ENCODE results near the gene SLC23A3.

SLC23A3 gene

DNA sequence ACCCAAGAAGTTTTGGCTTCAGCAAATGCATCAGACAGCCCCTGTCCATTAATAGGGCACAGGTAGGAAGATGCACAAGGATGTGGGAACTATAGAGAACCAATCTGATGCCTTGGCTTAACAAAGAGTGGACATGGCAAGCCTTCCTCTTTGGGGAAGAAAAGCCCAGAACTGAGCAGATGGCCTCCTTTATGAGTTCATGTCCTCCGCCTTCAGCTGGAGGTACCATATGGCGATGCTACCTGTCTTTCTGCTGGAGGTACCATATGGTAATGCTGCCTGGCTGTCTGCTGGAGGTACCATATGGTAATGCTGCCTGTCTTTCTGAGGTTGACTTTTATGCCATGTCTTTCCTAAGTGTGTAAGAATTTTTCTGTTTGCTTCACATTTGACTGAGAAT lies 14.3 kb upstream of the SLC23A3 start:
- in situ Hi-C loops (cut with MboI; ENCODE audit: low pct_unique_long_range_greater_than_20kb, low sequenced_read_pairs, unreplicated experiment), result no loop called here
- no peak for DNase-seq (ENCODE audit: low spot score)
- TF ChIP-seq, protein P1, sequence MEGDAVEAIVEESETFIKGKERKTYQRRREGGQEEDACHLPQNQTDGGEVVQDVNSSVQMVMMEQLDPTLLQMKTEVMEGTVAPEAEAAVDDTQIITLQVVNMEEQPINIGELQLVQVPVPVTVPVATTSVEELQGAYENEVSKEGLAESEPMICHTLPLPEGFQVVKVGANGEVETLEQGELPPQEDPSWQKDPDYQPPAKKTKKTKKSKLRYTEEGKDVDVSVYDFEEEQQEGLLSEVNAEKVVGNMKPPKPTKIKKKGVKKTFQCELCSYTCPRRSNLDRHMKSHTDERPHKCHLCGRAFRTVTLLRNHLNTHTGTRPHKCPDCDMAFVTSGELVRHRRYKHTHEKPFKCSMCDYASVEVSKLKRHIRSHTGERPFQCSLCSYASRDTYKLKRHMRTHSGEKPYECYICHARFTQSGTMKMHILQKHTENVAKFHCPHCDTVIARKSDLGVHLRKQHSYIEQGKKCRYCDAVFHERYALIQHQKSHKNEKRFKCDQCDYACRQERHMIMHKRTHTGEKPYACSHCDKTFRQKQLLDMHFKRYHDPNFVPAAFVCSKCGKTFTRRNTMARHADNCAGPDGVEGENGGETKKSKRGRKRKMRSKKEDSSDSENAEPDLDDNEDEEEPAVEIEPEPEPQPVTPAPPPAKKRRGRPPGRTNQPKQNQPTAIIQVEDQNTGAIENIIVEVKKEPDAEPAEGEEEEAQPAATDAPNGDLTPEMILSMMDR (IDR thresholded peaks at IDR 0.05; ENCODE audit: extremely low read depth, insufficient read depth, missing control alignments), result no peak

DNA sequence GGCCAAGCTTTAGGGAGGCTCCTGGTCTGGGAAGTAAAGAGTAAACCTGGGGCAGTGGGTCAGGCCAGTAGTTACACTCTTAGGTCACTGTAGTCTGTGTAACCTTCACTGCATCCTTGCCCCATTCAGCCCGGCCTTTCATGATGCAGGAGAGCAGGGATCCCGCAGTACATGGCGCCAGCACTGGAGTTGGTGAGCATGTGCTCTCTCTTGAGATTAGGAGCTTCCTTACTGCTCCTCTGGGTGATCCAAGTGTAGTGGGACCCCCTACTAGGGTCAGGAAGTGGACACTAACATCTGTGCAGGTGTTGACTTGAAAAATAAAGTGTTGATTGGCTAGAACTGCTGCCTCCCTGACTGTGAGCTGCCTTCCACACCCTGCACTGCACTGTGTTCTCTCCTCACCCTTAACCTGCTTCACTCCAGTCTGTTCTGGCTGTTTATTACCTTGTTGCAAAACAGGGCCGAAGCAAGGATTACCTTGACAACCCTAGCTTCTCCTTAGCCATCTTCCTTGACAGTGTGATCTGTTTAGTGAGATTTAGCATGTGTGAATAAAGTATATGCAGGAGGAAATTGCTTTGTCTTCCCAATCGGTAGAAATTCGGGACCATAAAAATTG lies 13.4 kb upstream of the SLC23A3 start:
- in situ Hi-C loops (cut with MboI; ENCODE audit: low pct_unique_long_range_greater_than_20kb, low sequenced_read_pairs, unreplicated experiment), result no loop called here
- no peak for DNase-seq (ENCODE audit: low spot score)
- TF ChIP-seq, protein P1 (IDR thresholded peaks at IDR 0.05; ENCODE audit: extremely low read depth, insufficient read depth, missing control alignments), result no peak

DNA sequence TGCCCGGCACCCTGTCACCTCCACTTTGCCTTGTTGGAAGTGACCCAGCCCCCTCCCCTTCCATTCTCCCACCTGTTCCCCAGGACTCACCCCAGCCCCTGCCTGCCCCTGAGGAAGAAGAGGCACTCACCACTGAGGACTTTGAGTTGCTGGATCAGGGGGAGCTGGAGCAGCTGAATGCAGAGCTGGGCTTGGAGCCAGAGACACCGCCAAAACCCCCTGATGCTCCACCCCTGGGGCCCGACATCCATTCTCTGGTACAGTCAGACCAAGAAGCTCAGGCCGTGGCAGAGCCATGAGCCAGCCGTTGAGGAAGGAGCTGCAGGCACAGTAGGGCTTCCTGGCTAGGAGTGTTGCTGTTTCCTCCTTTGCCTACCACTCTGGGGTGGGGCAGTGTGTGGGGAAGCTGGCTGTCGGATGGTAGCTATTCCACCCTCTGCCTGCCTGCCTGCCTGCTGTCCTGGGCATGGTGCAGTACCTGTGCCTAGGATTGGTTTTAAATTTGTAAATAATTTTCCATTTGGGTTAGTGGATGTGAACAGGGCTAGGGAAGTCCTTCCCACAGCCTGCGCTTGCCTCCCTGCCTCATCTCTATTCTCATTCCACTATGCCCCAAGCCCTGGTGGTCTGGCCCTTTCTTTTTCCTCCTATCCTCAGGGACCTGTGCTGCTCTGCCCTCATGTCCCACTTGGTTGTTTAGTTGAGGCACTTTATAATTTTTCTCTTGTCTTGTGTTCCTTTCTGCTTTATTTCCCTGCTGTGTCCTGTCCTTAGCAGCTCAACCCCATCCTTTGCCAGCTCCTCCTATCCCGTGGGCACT lies 12.7 kb upstream of the SLC23A3 start:
- TF ChIP-seq, protein P1 (IDR thresholded peaks at IDR 0.05; ENCODE audit: extremely low read depth, insufficient read depth, missing control alignments), result no peak
- no peak for DNase-seq (ENCODE audit: low spot score)
- in situ Hi-C loops (cut with MboI; ENCODE audit: low pct_unique_long_range_greater_than_20kb, low sequenced_read_pairs, unreplicated experiment), result no loop called here

DNA sequence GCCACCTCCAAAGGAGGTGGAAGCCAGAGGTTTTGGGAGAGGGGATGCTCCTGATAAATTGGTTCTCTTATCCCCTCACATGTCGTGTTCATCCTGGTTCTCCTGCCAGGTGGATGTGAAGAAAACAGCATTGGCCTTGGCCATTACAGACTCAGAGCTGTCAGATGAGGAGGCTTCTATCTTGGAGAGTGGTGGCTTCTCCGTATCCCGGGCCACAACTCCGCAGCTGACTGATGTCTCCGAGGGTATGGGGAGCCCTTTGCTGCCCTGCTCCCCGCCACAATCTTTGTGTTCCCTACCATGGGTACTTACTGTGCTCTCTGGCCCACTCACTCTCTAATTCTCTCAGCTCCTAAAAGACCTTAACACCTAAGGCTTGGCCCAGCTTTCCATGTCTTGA lies 11.7 kb upstream of the SLC23A3 start:
- TF ChIP-seq, protein P1 (IDR thresholded peaks at IDR 0.05; ENCODE audit: extremely low read depth, insufficient read depth, missing control alignments), result no peak
- in situ Hi-C loops (cut with MboI; ENCODE audit: low pct_unique_long_range_greater_than_20kb, low sequenced_read_pairs, unreplicated experiment), result no loop called here
- DNase-seq (ENCODE audit: low spot score), result no peak

DNA sequence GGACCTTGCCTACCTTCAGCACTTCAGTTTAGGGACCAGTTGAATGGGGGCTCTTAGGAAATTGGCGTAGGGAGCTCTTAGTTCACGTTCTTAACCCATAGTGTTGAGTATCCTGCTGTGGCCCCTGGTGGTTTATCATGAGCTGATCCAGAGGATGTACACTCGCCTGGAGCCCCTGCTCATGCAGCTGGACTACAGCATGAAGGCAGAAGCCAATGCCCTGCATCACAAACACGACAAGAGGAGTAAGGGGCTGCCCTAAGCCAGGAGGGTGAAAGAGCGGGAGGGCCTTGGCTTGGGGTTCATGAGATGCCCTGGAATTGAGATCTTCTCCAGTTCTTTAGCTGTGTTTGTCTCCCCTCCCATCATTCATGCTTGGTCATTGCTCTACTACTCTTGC lies 11.1 kb upstream of the SLC23A3 start:
- in situ Hi-C loops (cut with MboI; ENCODE audit: low pct_unique_long_range_greater_than_20kb, low sequenced_read_pairs, unreplicated experiment), result no loop called here
- DNase-seq (ENCODE audit: low spot score), result no peak
- TF ChIP-seq, protein P1 (IDR thresholded peaks at IDR 0.05; ENCODE audit: extremely low read depth, insufficient read depth, missing control alignments), result no peak

DNA sequence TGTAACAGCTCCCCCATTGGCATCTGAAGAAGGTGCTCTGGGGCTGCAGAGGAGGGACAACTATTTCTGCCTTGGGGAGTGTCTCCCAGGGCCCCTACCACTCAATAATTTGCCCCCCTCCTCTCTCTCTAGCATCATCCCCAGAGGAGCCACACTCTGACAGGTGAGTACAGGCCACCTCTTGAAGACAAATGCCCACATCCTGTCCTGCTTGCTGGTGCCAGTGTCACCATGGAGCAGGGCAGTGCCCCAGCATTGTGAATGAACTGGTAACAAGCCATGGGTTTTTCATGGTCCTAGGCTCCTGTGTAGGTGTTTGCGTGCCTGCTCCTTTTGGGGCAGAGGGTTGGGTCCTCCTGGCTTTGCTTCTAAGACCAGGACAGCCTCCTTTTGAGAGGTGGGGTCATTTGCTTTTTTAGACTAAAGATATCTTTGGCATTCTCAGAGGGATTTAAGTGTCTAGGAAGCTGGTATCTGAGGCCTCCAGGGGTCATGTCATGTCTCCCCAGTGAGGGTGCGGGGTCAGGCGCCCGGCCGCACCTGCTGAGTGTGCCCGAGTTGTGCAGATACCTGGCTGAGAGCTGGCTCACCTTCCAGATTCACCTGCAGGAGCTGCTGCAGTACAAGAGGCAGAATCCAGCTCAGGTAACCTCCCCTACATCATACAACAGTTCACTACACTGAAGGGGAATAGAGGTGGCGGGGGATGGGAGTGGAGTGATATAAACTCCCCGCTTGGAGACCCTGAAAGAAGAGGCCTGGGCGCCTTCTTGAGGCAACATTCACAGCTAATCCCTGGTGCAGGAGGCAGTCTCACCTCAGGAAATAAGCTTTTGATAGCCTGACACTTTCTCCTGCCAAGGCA lies 10.0 kb upstream of the SLC23A3 start:
- no peak for DNase-seq (ENCODE audit: low spot score)
- in situ Hi-C loops (cut with MboI; ENCODE audit: low pct_unique_long_range_greater_than_20kb, low sequenced_read_pairs, unreplicated experiment), result loop anchor here (10.0 kb wide), 1 partner anchor 115 kb away; no protein-coding TSS in a partner anchor
- TF ChIP-seq, protein P1 (IDR thresholded peaks at IDR 0.05; ENCODE audit: extremely low read depth, insufficient read depth, missing control alignments), result no peak

All from GM13977 (cell line).